SK-N-MC (cell line): Measurements from ENCODE around the gene POU6F1.

ENCODE experiments used
- EZH2 ChIP-seq: fragments of 200-600 bp; sonication (generic); IDR thresholded peaks from one replicate; pipeline ENCODE4 v1.6.1; 2017; ENCODE audit warnings: antibody characterized with exemption
- FOXP2 ChIP-seq: optimal IDR thresholded peaks from 2 replicates; pipeline ENCODE3; 2011; ENCODE audit warnings: mild to moderate bottlenecking, moderate library complexity; ENCODE audit not compliant: insufficient read depth; ENCODE audit errors: extremely low read length, control extremely low read depth

DNA sequence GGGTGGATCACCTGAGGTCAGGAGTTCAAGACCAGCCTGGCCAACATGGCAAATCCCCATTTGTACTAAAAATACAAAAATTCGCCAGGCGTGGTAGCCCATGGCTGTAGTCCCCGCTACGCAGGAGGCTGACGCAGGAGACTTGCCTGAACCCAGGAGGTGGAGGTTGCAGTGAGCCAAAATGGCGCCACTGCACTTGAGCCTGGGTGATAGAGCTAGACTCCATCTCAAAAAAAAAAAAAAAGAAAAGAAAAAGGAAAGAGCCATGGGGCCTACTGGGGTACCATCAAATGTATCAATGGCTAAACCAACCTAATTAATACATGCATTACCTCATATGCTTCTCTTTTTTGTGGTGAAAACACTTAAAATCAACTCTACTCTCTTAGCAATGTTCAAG is 55.6 kb downstream of the POU6F1 start:
- no peak for TF ChIP-seq EZH2
- no peak for TF ChIP-seq FOXP2
